Medulla oblongata (tissue), 1 donor: ENCODE results near the gene FAM3A.
"Not testable (repeated sequence)": the region's sequence is repeated elsewhere in the genome, so short reads cannot be mapped to it uniquely, and the experiment has no call there.

Source experiments
- DNase-seq: peaks from one replicate; pipeline ENCODE4 v3.0.0-alpha.2; 2015; ENCODE audit errors: extremely low spot score

FAM3A gene

GRCh38 chrX:154505734-154506133, 10.3 kb downstream of the FAM3A start:
- DNase-seq, result no peak

GRCh38 chrX:154502989-154503388, 13.0 kb downstream of the FAM3A start:
- no peak for DNase-seq

DNA sequence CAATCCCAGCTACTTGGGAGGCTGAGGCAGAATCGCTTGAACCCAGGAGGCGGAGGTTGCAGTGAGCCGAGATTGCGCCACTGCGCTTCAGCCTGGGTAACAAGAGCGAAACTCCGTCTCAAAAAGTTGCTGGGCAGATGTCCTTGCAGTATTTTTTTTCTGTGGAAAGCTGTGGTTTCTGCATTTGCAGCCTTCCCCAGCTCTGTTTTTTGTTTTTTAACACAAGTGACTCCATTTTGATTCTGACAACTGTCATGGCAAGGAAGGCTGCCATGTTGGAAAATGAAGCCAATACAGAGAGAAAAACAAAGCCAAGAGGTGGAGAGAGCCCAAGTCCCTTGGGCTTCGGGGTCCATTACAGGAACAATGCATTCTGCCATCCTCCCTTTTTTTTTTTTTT, 13.9 kb downstream of the FAM3A start:
- DNase-seq, result no peak

DNA sequence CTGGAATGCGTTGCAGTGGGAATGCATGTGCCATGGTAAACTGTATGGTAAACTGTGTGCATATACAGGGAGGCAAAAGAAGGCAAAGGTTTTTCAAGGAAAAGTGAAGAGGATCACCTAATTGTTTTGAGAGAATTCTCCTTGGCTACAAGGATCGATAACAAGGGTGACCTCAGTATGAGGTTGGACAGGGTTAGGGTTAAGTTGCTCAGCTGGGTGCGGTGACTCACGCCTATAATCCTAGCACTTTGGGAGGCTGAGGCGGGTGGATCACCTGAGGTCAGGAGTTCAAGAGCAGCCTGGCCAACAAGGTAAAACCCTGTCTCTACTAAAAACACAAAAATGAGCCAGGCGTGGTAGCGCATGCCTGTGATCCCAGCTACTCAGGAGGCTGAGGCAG, 14.6 kb downstream of the FAM3A start:
- not testable (repeated sequence) for DNase-seq

- not testable (repeated sequence) for DNase-seq
Measured at GRCh38 chrX:154496591-154497137, 19.4 kb downstream of the FAM3A start.

GRCh38 chrX:154495472-154495922, 20.5 kb downstream of the FAM3A start:
- no peak for DNase-seq

DNA sequence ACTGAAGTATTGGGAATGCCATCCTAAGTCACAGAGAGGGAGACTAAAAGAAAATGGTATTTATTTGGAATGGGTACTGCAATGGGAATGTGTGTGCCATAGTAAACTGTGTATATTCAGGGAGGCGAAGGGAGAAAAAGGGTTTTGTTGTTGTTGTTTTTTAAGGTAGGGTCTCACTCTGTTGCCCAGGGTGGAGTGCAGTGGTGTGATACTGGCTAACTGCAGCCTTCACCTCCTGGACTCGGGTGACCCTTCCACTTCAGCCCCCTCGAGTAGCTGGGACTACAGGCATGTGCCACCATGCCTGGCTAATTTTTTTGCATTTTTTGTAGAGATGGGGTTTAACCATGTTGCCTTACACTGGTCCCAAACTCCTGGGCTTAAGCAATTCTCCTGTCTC, 21.3 kb downstream of the FAM3A start:
- no peak for DNase-seq

- peak; percentile 95 for DNase-seq
Measured at GRCh38 chrX:154490414-154491083, 25.5 kb downstream of the FAM3A start, which contains the start of gene SLC10A3. Gene SLC10A3, minus strand, starts transcription at chrX:154490629. Its CDS starts 1,689 bp downstream, at chrX:154488940.

DNA sequence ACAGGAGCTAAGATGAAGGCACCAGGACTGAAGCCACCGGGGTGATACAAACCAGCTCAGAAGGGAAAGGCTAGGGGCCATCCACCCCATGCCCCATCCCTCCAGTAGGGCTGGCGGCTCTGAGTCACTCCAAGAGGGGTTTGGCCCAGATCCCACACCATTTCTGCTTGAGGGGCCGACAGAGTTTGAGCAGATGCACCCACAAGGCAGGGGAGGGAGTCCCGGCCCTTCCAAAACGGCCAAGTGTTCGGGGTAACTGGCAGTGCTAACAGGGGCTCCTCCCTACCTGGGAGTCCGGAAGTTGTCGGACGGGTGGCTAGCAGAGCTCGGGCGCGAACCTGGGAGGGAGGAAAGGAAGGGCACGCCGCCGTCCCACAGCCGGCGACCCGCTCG, 26.0 kb downstream of the FAM3A start:
- no peak for DNase-seq

- DNase-seq, result no peak
Measured at GRCh38 chrX:154489182-154489581, 26.9 kb downstream of the FAM3A start.

- no peak for DNase-seq
Measured at GRCh38 chrX:154488336-154489075, 27.5 kb downstream of the FAM3A start.

GRCh38 chrX:154487518-154488290, 28.3 kb downstream of the FAM3A start:
- no peak for DNase-seq

GRCh38 chrX:154486396-154487207, 29.4 kb downstream of the FAM3A start, which contains the start of gene UBL4A:
Gene UBL4A, minus strand, starts transcription at chrX:154486615. Its CDS starts 31 bp downstream, at chrX:154486584.
- DNase-seq, result no peak

GRCh38 chrX:154486052-154486395, 30.0 kb downstream of the FAM3A start:
- DNase-seq, result no peak

DNA sequence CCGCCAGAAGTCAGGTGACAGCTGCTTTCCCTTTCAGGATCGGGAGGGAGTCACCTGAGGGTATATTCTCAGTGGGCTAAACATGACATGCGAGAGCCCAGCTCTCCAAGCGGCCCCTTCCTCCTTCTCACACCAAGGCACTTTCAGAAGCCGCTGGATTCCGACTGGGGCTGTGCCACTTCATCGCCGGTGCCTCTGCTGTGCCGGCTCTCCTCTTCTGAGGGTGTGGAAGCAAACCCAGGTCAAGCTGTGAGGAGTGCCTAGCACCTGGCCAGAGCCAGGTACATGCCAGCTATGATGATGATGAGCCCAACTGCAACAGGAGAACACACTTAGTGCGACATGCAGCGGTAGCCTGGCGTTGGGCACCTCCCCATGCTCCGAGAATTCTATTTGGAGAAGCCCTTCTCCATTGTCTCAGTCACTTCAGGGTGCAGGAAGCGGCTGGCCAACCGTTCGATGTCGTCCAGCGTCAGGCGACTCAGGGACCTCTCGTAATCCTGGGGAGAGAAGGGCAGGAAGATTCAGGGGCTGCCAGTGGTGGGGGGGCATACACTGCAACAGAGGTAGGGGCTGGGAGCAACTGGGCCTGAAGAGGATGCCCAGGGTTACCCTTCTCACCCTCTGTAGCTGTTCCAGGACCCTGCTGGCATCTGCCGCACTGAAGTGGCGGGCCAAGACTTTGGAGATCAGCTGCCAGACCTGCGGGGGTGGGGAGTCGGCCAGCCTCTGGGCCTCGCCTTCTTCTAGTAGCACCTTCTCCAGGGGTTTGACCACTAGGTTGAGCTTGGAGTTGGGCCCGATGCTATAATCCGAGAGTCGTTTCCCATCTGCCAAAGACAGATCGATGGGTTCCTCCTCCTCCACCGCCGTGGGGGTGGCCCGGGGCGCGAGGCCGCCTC, 30.6 kb downstream of the FAM3A start:
- DNase-seq, result no peak

- no peak for DNase-seq
Measured at GRCh38 chrX:154484255-154485149, 31.5 kb downstream of the FAM3A start.

GRCh38 chrX:154483325-154483724, 32.7 kb downstream of the FAM3A start:
- DNase-seq, result no peak

DNA sequence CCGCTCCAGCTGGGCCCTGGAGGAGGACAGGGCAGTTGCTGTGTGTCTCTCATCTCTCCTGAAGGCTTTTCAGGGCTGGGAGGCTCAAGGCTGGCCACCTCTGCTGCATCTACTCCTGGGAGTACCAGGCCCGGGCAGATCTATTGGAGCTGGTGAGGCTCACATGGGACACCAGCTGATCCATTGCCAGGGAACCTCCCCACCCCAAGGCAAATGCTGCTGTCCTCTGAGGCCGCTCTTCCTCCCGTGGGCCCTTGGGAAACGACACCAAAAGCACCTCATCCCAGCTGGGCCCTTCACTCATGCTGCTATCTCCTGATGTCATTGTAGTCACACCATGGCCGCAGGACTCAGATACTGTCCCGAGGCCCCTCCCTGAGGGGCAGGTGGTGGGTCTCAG, 33.2 kb downstream of the FAM3A start:
- DNase-seq, result no peak

GRCh38 chrX:154481911-154482601, 34.0 kb downstream of the FAM3A start:
- no peak for DNase-seq
